ENCODE data around the gene DDB1.

GRCh38 chr11:61332281-61332796 is 566 bp downstream of the DDB1 start:
- TF ChIP-seq EP300 (IDR thresholded peaks at IDR 0.05) = no peak
- TF ChIP-seq, protein P1, sequence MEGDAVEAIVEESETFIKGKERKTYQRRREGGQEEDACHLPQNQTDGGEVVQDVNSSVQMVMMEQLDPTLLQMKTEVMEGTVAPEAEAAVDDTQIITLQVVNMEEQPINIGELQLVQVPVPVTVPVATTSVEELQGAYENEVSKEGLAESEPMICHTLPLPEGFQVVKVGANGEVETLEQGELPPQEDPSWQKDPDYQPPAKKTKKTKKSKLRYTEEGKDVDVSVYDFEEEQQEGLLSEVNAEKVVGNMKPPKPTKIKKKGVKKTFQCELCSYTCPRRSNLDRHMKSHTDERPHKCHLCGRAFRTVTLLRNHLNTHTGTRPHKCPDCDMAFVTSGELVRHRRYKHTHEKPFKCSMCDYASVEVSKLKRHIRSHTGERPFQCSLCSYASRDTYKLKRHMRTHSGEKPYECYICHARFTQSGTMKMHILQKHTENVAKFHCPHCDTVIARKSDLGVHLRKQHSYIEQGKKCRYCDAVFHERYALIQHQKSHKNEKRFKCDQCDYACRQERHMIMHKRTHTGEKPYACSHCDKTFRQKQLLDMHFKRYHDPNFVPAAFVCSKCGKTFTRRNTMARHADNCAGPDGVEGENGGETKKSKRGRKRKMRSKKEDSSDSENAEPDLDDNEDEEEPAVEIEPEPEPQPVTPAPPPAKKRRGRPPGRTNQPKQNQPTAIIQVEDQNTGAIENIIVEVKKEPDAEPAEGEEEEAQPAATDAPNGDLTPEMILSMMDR (IDR thresholded peaks at IDR 0.05) = no peak
- TF ChIP-seq POLR2AphosphoS5 (IDR thresholded peaks at IDR 0.05) = no peak

All from esophagus muscularis mucosa (tissue), 4 donors.